Parathyroid adenoma (tissue), 2 donors: Measurements from ENCODE around the gene KRTAP12-3.
"Not testable (repeated sequence)": the region's sequence is repeated elsewhere in the genome, so short reads cannot be mapped to it uniquely, and the experiment has no call there.

Source experiments
- H2AFZ ChIP-seq: fragments of 300-600 bp; sonication (generic); one replicate; pipeline ENCODE4 v1.7.0; 2017; ENCODE audit warnings: antibody characterized with exemption, mild to moderate bottlenecking
- H3K27ac ChIP-seq: fragments of 300-600 bp; sonication (generic); one replicate; pipeline ENCODE4 v1.7.0; 2017
- H3K27me3 ChIP-seq: fragments of 300-600 bp; sonication (generic); one replicate; pipeline ENCODE4 v1.7.0; 2017; ENCODE audit warnings: low read length; ENCODE audit not compliant: control insufficient read depth, insufficient read depth
- H3K36me3 ChIP-seq: fragments of 300-600 bp; sonication (generic); one replicate; pipeline ENCODE4 v1.7.0; 2017; ENCODE audit warnings: low read length; ENCODE audit not compliant: control insufficient read depth, insufficient read depth
- H3K4me1 ChIP-seq: fragments of 300-600 bp; sonication (generic); one replicate; pipeline ENCODE4 v1.7.0; 2017; ENCODE audit warnings: control low read depth
- H3K4me2 ChIP-seq: fragments of 300-600 bp; sonication (generic); one replicate; pipeline ENCODE4 v1.7.0; 2017; ENCODE audit warnings: low read length
- H3K4me3 ChIP-seq: fragments of 300-600 bp; sonication (generic); one replicate; pipeline ENCODE4 v1.7.0; 2017; ENCODE audit warnings: low read depth, low read length
- H3K79me2 ChIP-seq: fragments of 300-600 bp; sonication (generic); one replicate; pipeline ENCODE4 v1.7.0; 2017; ENCODE audit warnings: control low read depth
- H3K9ac ChIP-seq: fragments of 300-600 bp; sonication (generic); one replicate; pipeline ENCODE4 v1.7.0; 2017; ENCODE audit warnings: mild to moderate bottlenecking
- H3K9me3 ChIP-seq: fragments of 300-600 bp; sonication (generic); one replicate; pipeline ENCODE4 v1.7.0; 2017; ENCODE audit warnings: low read length; ENCODE audit not compliant: control insufficient read depth
- TF ChIP-seq, protein P1 (sequence below): fragments of 300-600 bp; sonication (generic); IDR thresholded peaks from one replicate; pipeline ENCODE4 v1.7.0; 2017; ENCODE audit warnings: antibody characterized with exemption, mild to moderate bottlenecking
- donor health status: primary hyperparathyroidism.

Gene KRTAP12-3

GRCh38 chr21:44626673-44627143 is 31.0 kb upstream of the KRTAP12-3 start, which contains the start of gene KRTAP10-9:
KRTAP10-9 (plus strand) TSS chr21:44627093; CDS start chr21:44627172, 79 bp downstream.
- Histone ChIP-seq H3K9ac (no peak within 1 kb of the TSS), H3K36me3 (no peaks in the 10 kb centered on the region), H2AFZ (no peak within 1 kb of the TSS), H3K27ac (no peak within 1 kb of the TSS), H3K4me2 (no peak within 1 kb of the TSS), H3K4me1 (no peaks in the 10 kb centered on the region), H3K27me3 (no peaks in the 10 kb centered on the region), H3K9me3 (no peaks in the 10 kb centered on the region), H3K79me2 (no peaks in the 10 kb centered on the region), H3K4me3 (no peak within 1 kb of the TSS)
- TF ChIP-seq, protein P1, sequence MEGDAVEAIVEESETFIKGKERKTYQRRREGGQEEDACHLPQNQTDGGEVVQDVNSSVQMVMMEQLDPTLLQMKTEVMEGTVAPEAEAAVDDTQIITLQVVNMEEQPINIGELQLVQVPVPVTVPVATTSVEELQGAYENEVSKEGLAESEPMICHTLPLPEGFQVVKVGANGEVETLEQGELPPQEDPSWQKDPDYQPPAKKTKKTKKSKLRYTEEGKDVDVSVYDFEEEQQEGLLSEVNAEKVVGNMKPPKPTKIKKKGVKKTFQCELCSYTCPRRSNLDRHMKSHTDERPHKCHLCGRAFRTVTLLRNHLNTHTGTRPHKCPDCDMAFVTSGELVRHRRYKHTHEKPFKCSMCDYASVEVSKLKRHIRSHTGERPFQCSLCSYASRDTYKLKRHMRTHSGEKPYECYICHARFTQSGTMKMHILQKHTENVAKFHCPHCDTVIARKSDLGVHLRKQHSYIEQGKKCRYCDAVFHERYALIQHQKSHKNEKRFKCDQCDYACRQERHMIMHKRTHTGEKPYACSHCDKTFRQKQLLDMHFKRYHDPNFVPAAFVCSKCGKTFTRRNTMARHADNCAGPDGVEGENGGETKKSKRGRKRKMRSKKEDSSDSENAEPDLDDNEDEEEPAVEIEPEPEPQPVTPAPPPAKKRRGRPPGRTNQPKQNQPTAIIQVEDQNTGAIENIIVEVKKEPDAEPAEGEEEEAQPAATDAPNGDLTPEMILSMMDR: no peak

DNA sequence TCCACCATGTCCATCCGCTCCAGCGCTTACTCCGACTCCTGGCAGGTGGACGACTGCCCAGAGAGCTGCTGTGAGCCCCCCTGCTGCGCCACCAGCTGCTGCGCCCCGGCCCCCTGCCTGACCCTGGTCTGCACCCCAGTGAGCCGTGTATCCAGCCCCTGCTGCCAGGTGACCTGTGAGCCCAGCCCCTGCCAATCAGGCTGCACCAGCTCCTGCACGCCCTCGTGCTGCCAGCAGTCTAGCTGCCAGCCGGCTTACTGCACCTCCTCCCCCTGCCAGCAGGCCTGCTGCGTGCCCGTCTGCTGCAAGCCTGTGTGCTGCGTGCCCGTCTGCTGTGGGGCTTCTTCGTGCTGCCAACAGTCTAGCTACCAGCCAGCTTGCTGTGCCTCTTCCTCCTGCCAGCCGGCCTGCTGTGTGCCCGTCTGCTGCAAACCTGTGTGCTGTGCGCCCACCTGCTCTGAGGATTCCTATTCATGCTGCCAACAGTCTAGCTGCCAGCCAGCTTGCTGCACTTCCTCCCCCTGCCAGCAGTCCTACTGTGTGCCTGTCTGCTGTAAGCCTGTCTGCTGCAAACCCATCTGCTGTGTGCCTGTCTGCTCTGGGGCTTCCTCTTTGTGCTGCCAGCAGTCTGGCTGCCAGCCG is 30.4 kb upstream of the KRTAP12-3 start:
- H3K4me2 ChIP-seq, H3K9me3 ChIP-seq, H3K27ac ChIP-seq, H2AFZ ChIP-seq, H3K9ac ChIP-seq, H3K27me3 ChIP-seq, H3K36me3 ChIP-seq, H3K79me2 ChIP-seq, H3K4me3 ChIP-seq, H3K4me1 ChIP-seq: not testable (repeated sequence)

GRCh38 chr21:44627831-44628233 is 29.9 kb upstream of the KRTAP12-3 start:
- not testable (repeated sequence) for H3K4me2 ChIP-seq, H3K4me1 ChIP-seq, H3K36me3 ChIP-seq, H2AFZ ChIP-seq, H3K4me3 ChIP-seq, H3K27me3 ChIP-seq, H3K9ac ChIP-seq, H3K79me2 ChIP-seq, H3K27ac ChIP-seq, H3K9me3 ChIP-seq

- Histone ChIP-seq H3K9ac (no peak overlapping the region), H3K9me3 (no peaks in the 10 kb centered on the region)
These were observed 28.9 kb upstream of the KRTAP12-3 start for GRCh38 chr21:44628707-44629391.

GRCh38 chr21:44630440-44630839 is 27.3 kb upstream of the KRTAP12-3 start:
- TF ChIP-seq, protein P1: no peak
- H3K36me3 ChIP-seq: no peaks in the 10 kb centered on the region
- H3K4me3 ChIP-seq: no peak overlapping the region
- no peak overlapping the region for H3K27ac ChIP-seq
- no peaks in the 10 kb centered on the region for H3K4me1 ChIP-seq
- no peak overlapping the region for H3K4me2 ChIP-seq
- no peak overlapping the region for H2AFZ ChIP-seq
- H3K9me3 ChIP-seq: no peaks in the 10 kb centered on the region
- no peaks in the 10 kb centered on the region for H3K79me2 ChIP-seq
- H3K9ac ChIP-seq: no peak overlapping the region
- H3K27me3 ChIP-seq: no peaks in the 10 kb centered on the region

More at GRCh38 chr21:44628707-44629391, 28.9 kb upstream of the KRTAP12-3 start:
- Histone ChIP-seq H3K79me2 (no peaks in the 10 kb centered on the region), H3K36me3 (no peaks in the 10 kb centered on the region), H2AFZ (no peak overlapping the region), H3K27ac (no peak overlapping the region), H3K4me1 (no peaks in the 10 kb centered on the region), H3K4me2 (no peak overlapping the region), H3K4me3 (no peak overlapping the region), H3K27me3 (no peaks in the 10 kb centered on the region)
- TF ChIP-seq, protein P1: no peak
